Stimulated activated CD8-positive, alpha-beta memory T cell treated with anti-CD3 and anti-CD28 coated beads, Interleukin-4, amount 100 ng/mL, for 24 hours (primary cell): Measurements from ENCODE around the gene RFLNA.

ENCODE experiments used
- DNase-seq: peaks from one replicate; pipeline ENCODE4 v3.0.0-alpha.2; 2020; ENCODE audit warnings: low read depth

Gene RFLNA

GRCh38 chr12:124304314-124304790, 9.5 kb downstream of the RFLNA start:
- DNase-seq = no peak

GRCh38 chr12:124305136-124305535, 10.2 kb downstream of the RFLNA start:
- DNase-seq = no peak

- no peak for DNase-seq
These were observed 11.1 kb downstream of the RFLNA start for GRCh38 chr12:124305776-124306685.

- no peak for DNase-seq
These were observed 12.0 kb downstream of the RFLNA start for GRCh38 chr12:124306686-124307555.

DNA sequence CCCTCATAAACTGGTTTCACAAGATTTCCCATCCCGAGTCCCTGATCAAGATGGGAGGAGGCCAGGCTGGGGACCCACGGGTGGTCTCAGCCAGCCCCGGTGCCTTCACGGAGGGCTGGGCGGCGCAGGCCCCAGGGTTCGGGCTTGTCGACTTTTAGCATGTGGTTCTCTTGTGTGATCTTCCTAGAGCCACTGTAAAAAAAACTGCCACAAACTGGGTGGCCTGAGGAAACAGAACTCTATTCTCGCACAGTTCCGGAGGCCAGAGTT, 12.6 kb downstream of the RFLNA start:
- no peak for DNase-seq

GRCh38 chr12:124308741-124309140, 13.8 kb downstream of the RFLNA start:
- no peak for DNase-seq

DNA sequence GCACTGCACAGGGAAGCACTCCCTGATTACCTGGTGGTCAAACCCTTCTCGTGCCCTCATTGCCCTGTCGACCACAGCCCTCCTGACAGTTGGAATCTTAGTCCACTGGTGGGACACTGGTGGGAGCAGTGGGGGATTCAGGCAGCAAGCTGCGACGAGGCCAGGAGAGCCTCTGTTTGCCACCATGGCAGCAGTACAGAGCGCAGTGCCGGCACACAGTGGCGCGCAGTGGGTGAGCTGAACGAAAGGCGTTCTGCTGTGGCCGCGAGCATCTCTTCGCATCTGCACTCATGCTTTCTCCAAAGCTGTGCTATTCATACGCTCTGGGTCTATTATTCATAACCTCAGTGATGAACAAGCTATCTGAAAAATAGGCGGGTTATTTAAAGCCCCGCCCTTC, 14.3 kb downstream of the RFLNA start:
- DNase-seq = no peak

DNA sequence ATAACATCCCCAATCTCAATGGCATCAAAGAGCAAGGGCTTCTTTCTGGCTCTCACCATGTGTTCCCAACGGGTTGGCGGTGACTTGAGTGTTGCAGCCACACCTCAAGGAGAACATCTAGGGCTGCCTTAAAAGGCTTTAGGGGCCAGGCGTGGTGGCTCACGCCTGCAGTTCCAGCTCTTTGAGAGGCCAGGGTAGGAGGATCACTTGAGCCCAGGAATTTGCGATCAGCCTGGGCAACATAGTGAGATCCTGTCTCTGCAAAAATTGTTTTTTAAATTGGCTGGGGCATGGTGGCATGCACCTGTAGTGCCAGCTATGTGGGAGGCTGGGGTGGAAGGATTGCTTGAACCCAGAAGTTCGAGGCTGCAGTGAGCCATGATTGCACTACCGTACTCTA, 14.9 kb downstream of the RFLNA start:
- DNase-seq = no peak

GRCh38 chr12:124310178-124310577, 15.3 kb downstream of the RFLNA start:
- no peak for DNase-seq

GRCh38 chr12:124310785-124311184, 15.9 kb downstream of the RFLNA start:
- DNase-seq = no peak

DNA sequence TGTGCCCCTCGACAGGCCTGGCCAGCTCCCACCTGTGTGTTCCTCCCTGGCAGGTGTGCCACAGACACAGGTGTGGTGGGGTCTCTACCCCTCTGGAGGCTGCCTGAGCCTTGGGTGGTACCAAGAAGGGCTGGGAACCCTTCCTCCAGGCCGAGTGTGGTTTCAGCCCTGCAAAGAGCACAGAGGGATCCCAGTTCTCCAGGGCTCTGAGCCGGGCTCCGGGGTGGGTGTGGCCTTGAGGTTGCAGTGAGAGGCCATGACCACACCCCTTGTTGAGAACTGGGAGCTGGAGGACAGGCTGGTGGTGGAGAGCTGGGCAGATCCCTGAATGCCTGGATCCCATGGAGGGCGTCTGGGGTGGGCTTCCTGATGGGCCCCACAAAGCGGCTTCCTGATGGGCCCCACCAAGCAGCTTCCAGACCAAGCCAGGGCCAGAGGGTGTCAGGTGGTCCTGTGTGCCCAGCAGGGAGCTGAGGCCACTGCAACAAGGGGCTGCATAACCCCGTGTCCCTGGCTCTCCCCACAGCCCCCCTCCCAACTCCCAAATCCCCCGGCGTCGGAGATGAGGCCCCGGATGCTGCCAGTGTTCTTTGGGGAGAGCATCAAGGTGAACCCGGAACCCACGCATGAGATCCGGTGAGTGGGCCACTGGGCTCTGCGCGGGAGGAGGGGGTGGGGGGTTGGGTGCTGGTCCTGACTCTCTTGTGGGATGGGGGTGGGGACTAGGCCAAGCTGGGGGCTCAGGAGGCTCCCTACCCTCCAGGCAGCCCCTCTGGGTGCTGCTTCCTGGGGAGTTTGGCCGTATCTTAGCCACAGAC, 16.6 kb downstream of the RFLNA start:
- no peak for DNase-seq

DNA sequence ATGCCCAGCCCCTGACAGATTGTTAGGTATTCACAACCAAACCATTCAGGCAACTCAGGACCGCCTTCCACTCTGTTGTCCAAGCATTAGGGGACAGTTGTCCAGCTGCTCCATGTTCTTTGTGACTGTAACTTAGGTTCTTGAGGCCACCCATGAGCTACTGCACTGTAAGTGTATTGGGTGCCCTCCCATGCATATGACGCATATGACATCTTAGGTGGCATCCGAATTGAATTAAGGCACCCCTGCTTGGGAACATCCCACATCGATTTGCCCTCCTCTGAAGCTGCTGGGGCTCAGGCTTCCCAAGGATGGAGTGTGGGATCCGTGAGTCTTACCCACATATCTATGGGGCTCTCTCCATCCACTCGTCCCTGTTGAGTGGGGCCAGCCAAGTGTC, 17.7 kb downstream of the RFLNA start:
- no peak for DNase-seq

DNA sequence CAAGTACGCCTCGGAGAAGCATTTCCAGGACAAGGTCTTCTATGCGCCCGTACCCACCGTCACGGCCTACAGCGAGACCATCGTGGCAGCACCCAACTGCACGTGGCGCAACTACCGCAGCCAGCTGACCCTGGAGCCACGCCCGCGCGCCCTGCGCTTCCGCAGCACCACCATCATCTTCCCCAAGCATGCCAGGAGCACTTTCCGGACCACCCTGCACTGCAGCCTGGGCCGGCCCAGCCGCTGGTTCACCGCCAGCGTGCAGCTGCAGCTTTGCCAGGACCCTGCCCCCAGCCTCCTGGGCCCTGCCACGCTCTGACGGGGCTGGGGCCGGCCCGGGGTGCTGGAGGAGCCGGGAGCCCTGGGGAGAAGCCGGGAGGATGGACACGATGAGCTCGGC, 19.3 kb downstream of the RFLNA start:
- no peak for DNase-seq

DNA sequence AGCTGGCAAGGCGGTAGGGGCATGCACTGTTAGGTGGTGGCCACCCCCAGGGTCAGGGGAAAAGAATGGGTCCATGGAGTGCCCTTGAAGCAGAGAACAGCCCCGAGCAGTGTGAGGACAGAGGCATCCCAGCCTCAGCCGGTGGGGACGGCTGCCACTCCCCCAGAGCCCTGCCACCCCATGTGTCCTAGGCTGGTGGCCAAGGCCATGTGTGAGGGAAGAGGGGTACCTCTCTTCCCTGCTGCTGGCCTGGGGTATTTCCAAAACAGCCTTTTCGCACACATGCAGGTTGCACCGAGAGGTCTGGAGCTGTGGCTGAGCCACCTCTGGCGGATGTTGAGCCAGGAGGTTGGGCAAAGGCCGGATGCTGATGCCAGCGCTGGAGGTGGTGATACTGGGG, 19.9 kb downstream of the RFLNA start:
- no peak for DNase-seq

DNA sequence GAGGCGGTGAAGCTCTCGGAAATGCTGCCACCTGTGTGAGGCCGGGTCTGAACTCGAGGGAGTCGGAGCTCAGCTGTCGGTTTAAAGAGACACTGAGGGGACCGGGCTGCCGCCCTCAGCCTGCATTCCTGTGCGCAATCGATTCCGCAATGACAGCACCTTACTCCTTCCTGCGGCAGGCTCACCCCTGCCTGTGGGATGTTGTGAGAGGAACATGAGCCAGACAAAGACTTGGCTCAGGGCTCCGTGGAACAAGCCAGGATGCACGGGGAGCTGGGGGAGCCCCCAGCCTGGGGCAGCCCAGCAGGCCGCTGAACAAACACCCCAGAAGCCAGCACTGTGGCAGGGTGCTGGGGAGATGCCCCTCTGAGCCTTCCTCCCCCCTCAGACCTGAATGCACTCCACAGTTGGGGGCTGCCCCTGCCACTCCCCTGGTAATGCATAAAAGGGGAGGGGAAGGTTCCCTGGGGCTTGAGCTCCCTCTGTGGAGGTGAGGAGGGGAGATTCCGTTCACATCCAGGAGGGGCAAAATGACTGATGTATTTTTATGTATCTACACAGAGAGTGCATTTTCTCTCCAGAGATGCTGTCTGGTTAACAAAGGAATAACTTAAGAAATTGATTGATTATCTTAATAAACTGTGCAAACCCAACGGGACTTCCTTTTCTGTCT, 20.6 kb downstream of the RFLNA start:
- no peak for DNase-seq

DNA sequence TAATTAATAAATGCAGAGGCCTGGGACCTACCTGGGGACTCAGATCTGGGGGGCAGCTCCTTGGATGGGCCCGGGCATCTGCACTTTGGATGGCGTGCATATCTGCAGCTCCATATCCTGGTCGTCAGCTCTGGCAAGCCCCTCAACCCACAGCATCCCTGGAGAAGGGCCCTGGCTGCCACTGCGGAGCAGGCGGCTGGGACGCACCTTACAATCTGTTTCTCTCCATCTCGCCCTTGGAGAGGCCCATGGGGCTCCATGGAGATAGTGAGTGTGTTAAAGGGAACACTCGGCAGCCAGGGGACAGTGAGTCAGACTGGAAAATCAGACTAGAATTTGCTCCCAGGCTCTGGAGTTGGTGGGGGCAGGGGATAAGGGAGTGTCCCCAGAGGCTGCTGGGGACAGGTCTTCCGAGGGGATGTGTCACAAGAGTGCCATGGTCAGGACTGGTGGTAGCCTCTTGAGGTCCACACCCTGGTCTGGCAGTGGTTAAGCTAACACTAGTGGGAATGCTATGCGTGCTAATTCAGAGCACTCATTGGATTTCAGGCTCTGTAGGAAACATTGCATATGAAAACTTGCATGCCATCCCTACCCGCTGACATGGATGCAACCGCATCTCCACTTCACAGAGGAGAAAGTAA, 21.5 kb downstream of the RFLNA start:
- DNase-seq = no peak

DNA sequence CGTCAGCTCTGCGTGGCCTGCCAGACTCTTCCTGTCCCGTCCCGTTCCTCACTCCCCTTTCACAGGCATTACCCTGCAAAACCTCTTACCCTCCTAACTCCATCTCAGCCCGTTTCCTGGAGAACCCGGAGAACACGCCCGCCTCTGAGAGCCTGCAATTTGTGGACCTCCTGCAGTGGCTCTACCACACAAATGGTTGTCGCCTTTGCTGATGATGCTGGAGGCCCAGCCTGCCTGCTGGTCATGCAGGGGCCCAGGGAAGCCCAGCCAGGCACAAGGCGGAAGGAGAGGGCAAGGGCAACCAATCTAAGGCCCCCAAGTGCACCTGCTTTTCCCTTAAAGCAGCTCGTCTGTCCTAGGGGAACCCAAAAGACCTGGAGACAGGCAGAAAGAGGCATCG, 22.5 kb downstream of the RFLNA start:
- DNase-seq = no peak

GRCh38 chr12:124318278-124319020, 23.6 kb downstream of the RFLNA start:
- DNase-seq = no peak

GRCh38 chr12:124319368-124320050, 24.6 kb downstream of the RFLNA start:
- no peak for DNase-seq

- peak; percentile 63 for DNase-seq
These were observed 26.2 kb downstream of the RFLNA start for GRCh38 chr12:124321040-124321481.
